ENCODE results near the gene SPON2. TPM values are rescaled to one million over a fixed set of nuclear protein-coding genes. Genes with fewer than 3 reads are reported as not detected.
"Not testable (repeated sequence)": the region's sequence is repeated elsewhere in the genome, so short reads cannot be mapped to it uniquely, and the experiment has no call there.

SPON2 gene
- total RNA-seq, 2 experiments from 2014 or later, result 6.5 to 6.8 TPM

DNA sequence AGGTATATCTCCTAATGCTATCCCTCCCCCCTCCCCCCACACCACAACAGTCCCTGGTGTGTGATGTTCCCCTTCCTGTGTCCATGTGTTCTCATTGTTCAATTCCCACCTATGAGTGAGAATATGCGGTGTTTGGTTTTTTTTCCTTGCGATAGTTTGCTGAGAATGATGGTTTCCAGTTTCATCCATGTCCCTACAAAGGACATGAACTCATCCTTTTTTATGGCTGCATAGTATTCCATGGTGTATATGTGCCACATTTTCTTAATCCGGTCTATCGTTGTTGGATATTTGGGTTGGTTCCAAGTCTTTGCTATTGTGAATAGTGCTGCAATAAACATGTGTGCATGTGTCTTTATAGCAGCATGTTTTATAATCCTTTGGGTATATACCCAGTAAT lies 46.9 kb downstream of the SPON2 start:
- not testable (repeated sequence) for DNase-seq, H3K27me3 Mint-ChIP-seq, H3K4me3 Mint-ChIP-seq, H3K36me3 Mint-ChIP-seq, H3K4me1 Mint-ChIP-seq, H3K9me3 Mint-ChIP-seq, H3K27ac Mint-ChIP-seq

DNA sequence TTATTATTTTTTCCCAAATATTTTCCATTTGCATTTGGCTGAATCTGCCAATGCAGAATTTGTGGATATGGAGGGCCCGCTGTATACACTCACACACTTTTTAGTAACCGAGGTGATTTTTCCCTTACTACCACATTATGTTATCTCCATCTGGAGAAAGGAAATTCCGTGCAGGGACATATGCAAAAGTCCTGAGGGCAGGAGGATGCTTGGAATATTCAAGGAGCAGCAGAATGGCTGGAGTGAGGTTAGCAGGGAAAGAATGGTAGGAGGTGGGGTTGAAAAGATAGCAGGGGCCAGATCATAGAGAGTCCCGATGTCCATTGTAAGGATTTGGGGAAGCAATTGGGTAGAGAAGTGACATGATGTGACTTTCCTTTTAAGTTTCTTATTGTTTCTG lies 47.6 kb downstream of the SPON2 start:
- no peak for DNase-seq
- Mint-ChIP-seq H3K36me3 (no peaks in the 10 kb centered on the region), H3K4me3 (no peak overlapping the region), H3K4me1 (no peaks in the 10 kb centered on the region), H3K27me3 (peaks cover 7% of the 10 kb centered on the region), H3K9me3 (no peaks in the 10 kb centered on the region), H3K27ac (no peak overlapping the region)

DNA sequence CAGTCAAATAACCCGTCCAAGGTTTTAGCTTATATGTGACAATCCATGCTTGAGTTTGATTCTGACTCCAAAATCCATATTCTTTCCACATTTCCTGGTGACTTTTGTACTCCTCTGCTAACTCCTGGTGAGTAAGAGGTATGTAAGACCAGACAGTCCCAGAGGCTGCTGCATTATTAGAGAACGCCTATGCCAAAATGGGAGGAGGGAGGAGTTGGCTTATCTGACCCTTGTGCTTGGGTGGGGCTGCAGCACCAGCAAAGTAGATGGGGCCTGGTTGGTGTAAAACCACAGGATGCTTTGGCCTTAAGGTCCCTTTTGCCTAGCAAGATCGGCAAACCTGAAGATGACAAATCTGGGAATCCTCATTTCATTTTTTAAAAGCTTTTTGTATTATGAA lies 49.9 kb downstream of the SPON2 start:
- Mint-ChIP-seq H3K9me3 (no peaks in the 10 kb centered on the region), H3K4me1 (no peaks in the 10 kb centered on the region), H3K27ac (no peak overlapping the region), H3K4me3 (no peak overlapping the region), H3K27me3 (peaks cover 3% of the 10 kb centered on the region), H3K36me3 (no peaks in the 10 kb centered on the region)
- no peak for DNase-seq

Other genes with a start within 250 kb of the SPON2 start
- 10 to 100 TPM; 92.8 to 98.9 TPM for gene GAK, start 240.3 kb downstream of the SPON2 start, total RNA-seq
- gene TMEM175, start 240.1 kb downstream of the SPON2 start, total RNA-seq, result 10 to 100 TPM; 14.4 to 17.6 TPM
- gene DGKQ, start 199.0 kb downstream of the SPON2 start, total RNA-seq, result 10 to 100 TPM; 12.5 to 14.0 TPM
- 1 to 10 TPM; 6.6 to 7.1 TPM for gene IDUA, start 185.5 kb downstream of the SPON2 start, total RNA-seq
- under 1 TPM; 0.20 to 0.21 TPM for gene SLC26A1, start 179.2 kb downstream of the SPON2 start, total RNA-seq
- 10 to 100 TPM; 17.0 to 17.2 TPM for gene FGFRL1, start 161.0 kb downstream of the SPON2 start, total RNA-seq
- gene RNF212, start 59.0 kb downstream of the SPON2 start, total RNA-seq, result 1 to 10 TPM; 3.3 to 3.8 TPM
- 100 to 1,000 TPM; 135 to 141 TPM for gene CTBP1, start 76.5 kb upstream of the SPON2 start, total RNA-seq
- gene MAEA, start 117.3 kb upstream of the SPON2 start, total RNA-seq, result 10 to 100 TPM; 51.3 to 53.2 TPM
- gene UVSSA, start 174.6 kb upstream of the SPON2 start, total RNA-seq, result 10 to 100 TPM; 13.2 to 14.1 TPM
- not detected for gene NKX1-1, start 233.9 kb upstream of the SPON2 start, total RNA-seq

All from activated naive CD8-positive, alpha-beta T cell treated with anti-CD3 and anti-CD28 coated beads for 36 hours (primary cell).